ENCODE measurements around the gene LDAF1.

DNA sequence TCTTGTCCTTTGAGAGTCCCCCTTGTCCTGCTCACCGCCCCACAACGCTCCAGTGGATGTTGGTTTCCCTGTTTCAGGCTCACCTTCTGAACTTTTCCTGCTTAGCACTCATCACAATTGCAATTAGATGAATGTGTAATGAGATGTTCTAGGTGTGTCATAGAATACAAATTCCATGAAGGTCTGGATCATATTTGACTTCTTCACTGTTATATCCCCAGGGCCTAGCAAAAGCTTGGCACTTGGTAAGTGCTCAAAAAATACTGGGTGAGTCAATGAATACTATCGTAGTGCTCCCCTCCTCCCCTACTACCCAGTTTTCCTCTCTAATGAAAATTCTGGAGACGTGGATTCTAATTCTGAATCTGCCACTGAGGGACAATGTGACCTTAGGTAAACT is 40.9 kb upstream of the LDAF1 start:
- TF ChIP-seq, protein P1, sequence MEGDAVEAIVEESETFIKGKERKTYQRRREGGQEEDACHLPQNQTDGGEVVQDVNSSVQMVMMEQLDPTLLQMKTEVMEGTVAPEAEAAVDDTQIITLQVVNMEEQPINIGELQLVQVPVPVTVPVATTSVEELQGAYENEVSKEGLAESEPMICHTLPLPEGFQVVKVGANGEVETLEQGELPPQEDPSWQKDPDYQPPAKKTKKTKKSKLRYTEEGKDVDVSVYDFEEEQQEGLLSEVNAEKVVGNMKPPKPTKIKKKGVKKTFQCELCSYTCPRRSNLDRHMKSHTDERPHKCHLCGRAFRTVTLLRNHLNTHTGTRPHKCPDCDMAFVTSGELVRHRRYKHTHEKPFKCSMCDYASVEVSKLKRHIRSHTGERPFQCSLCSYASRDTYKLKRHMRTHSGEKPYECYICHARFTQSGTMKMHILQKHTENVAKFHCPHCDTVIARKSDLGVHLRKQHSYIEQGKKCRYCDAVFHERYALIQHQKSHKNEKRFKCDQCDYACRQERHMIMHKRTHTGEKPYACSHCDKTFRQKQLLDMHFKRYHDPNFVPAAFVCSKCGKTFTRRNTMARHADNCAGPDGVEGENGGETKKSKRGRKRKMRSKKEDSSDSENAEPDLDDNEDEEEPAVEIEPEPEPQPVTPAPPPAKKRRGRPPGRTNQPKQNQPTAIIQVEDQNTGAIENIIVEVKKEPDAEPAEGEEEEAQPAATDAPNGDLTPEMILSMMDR (IDR thresholded peaks at IDR 0.05 in 8 of 11, conservative IDR thresholded peaks at IDR 0.05 in 3 of 11), result no peak
- no peak for TF ChIP-seq POLR2AphosphoS5 (IDR thresholded peaks at IDR 0.05)
- TF ChIP-seq POLR2A (IDR thresholded peaks at IDR 0.05), result no peak

Measured in spleen (tissue), 7 donors.